ENCODE data around the gene CNNM4. TPM values are rescaled to one million over a fixed set of nuclear protein-coding genes. Genes with fewer than 3 reads are reported as not detected.

CNNM4 gene
- polyA plus RNA-seq, 2 of the 4 experiments (the other 2 are of a cell fraction) = 8.8 to 11.2 TPM

- no peak for TF ChIP-seq KDM1A (IDR thresholded peaks at IDR 0.05; ENCODE audit: low read depth)
- no peak for TF ChIP-seq ATOH8 (CRISPR knock-in tag; IDR thresholded peaks at IDR 0.05; ENCODE audit: low read depth)
- no peak for TF ChIP-seq TP53 (CRISPR knock-in tag; IDR thresholded peaks at IDR 0.05)
- no peak for TF ChIP-seq E2F6 (IDR thresholded peaks at IDR 0.05; ENCODE audit: borderline replicate concordance, low read depth)
- no peak for TF ChIP-seq JUN (IDR thresholded peaks at IDR 0.05)
- TF ChIP-seq HES2 (IDR thresholded peaks at IDR 0.05) = no peak
- TF ChIP-seq CEBPB (IDR thresholded peaks at IDR 0.05) = no peak
- TF ChIP-seq HOXB5 (CRISPR knock-in tag; IDR thresholded peaks at IDR 0.05) = no peak
- no peak for TF ChIP-seq ZC3H11A (IDR thresholded peaks at IDR 0.05)
- TF ChIP-seq POLR2A (IDR thresholded peaks at IDR 0.05; ENCODE audit: low read length) = no peak
- TF ChIP-seq PBX3 (IDR thresholded peaks at IDR 0.05) = no peak
- TF ChIP-seq ZSCAN20 (CRISPR knock-in tag; IDR thresholded peaks at IDR 0.05) = no peak
Measured at GRCh38 chr2:96710985-96711384, 49.7 kb upstream of the CNNM4 start (continued).

GRCh38 chr2:96715658-96716057 is 45.0 kb upstream of the CNNM4 start:
- DNase-seq (ENCODE audit: low read depth in 1 of 2, low spot score in 1 of 2) = peak in 1 of 2 experiments; percentile 35
- 62% methylated on average over 5 of the region's 5 CpGs for WGBS (ENCODE audit: missing lambda C conversion rate)

More at GRCh38 chr2:96715658-96716057, 45.0 kb upstream of the CNNM4 start:
- FAIRE-seq = no peak
- Histone ChIP-seq H3K27ac (peak overlapping the region; percentile 77 to 83), H3K4me1 (peaks cover 34% of the 10 kb centered on the region), H3K4me2 (peak overlapping the region; percentile 78), H3K9me3 (no peaks in the 10 kb centered on the region), H3K4me3 (no peak overlapping the region)
- TF ChIP-seq ZC3H11A (IDR thresholded peaks at IDR 0.05) (no peak), RAD21 (conservative IDR thresholded peaks at IDR 0.05 in 1 of 2, IDR thresholded peaks at IDR 0.05 in 1 of 2) (no peak), POLR2A (IDR thresholded peaks at IDR 0.05; ENCODE audit: low read length) (no peak), E2F6 (IDR thresholded peaks at IDR 0.05; ENCODE audit: borderline replicate concordance, low read depth) (no peak), JUNB (IDR thresholded peaks at IDR 0.05) (no peak), PHF8 (IDR thresholded peaks at IDR 0.05; ENCODE audit: borderline replicate concordance, low read depth) (no peak), GATA3 (IDR thresholded peaks at IDR 0.05; ENCODE audit: borderline replicate concordance) (no peak), ELK1 (IDR thresholded peaks at IDR 0.05; ENCODE audit: low read depth, low read length) (no peak), HOXB13 (CRISPR knock-in tag; IDR thresholded peaks at IDR 0.05; ENCODE audit: low read depth) (no peak), CBX2 (IDR thresholded peaks at IDR 0.05; ENCODE audit: borderline replicate concordance, low read depth) (no peak), RFX5 (IDR thresholded peaks at IDR 0.05) (no peak), RCOR1 (IDR thresholded peaks at IDR 0.05; ENCODE audit: low read depth, low read length) (no peak), REST (IDR thresholded peaks at IDR 0.05) (no peak)
- ChIA-PET POLR2A (no interaction called here), CTCF (no interaction called here)
- no peak for ATAC-seq

Data from A549 (cell line).